GM12878 (cell line): Measurements from ENCODE around the gene LPGAT1. TPM values are rescaled to one million over a fixed set of nuclear protein-coding genes. Genes with fewer than 3 reads are reported as not detected.
A peak's percentile ranks its signal among the peaks of the same experiment; 100 is the strongest.

ENCODE experiments used
- ATAC-seq: fragments of 200-7000 bp; cut with Tn5 transposase; 3 replicates; pipeline ENCODE4 v1.9.1; 2020; ENCODE audit warnings: mild to moderate bottlenecking, moderate library complexity
- BruUV-seq: library from RNA; stranded (reverse); fragments of 400-500 nt; replicated peaks from 2 replicates; lab custom pipeline; 2021; lab: Mats Ljungman, UMichigan
- CTCF ChIA-PET: fragments of 300-600 bp; sonication (Branson Sonifier 250); formaldehyde crosslinking; extraction: SDS; loops from one replicate; lab custom pipeline; 2021; ENCODE audit warnings: inconsistent platforms; lab: Yijun Ruan, JAX
- POLR2A ChIA-PET: fragments of 350-600 bp; formaldehyde crosslinking; extraction: SDS; loops from one replicate; lab custom pipeline; 2021; ENCODE audit warnings: inconsistent platforms; lab: Charles Lee
- RAD21 ChIA-PET: fragments of 300-600 bp; sonication (Branson Sonifier 250); formaldehyde crosslinking; loops from one replicate; lab custom pipeline; 2023; ENCODE audit warnings: antibody characterized with exemption; ENCODE audit not compliant: unreplicated experiment; lab: Charles Lee
- SMC1A ChIA-PET: fragments of 300-600 bp; sonication (Branson Sonifier 250); formaldehyde crosslinking; loops from one replicate; lab custom pipeline; 2023; ENCODE audit not compliant: unreplicated experiment, uncharacterized antibody; lab: Charles Lee
- DNase-seq: peaks from one replicate; pipeline ENCODE4 v3.0.0-alpha.2; 2011; ENCODE audit warnings: low read depth, low spot score
- FAIRE-seq: peaks from 3 replicates; lab custom pipeline; 2011; peaks lifted over from hg19 to GRCh38; lab: Jason Lieb, UNC
- H2AFZ ChIP-seq: 2 replicates; pipeline ENCODE4 v1.6.0; 2011; ENCODE audit warnings: low read depth, low read length, control low read depth; ENCODE audit not compliant: control insufficient read depth
- H3K27ac ChIP-seq: 2 replicates; pipeline ENCODE4 v1.5.1; 2011; ENCODE audit warnings: control low read depth; ENCODE audit not compliant: control insufficient read depth, insufficient read depth
- H3K27me3 ChIP-seq, 2 experiments: replicated peaks in 1 of 2; 2 replicates each; pipeline versions ENCODE4 v1.6.0 to v1.6.1; 2011; ENCODE audit warnings: low read length in 1 of 2; ENCODE audit not compliant: control insufficient read depth in 2 of 2, insufficient read depth in 2 of 2
- H3K36me3 ChIP-seq, 2 experiments: 2 replicates each; pipeline ENCODE4 v1.5.1; 2011; ENCODE audit warnings: low read length in 1 of 2; ENCODE audit not compliant: control insufficient read depth in 2 of 2, insufficient read depth in 2 of 2
- H3K4me1 ChIP-seq: 2 replicates; pipeline ENCODE4 v1.6.1; 2011; ENCODE audit warnings: mild to moderate bottlenecking, low read length, moderate library complexity, mixed read lengths; ENCODE audit not compliant: control insufficient read depth, insufficient read depth
- H3K4me2 ChIP-seq: 2 replicates; pipeline ENCODE4 v1.6.0; 2011; ENCODE audit warnings: control low read depth; ENCODE audit not compliant: control insufficient read depth, insufficient read depth
- H3K4me3 ChIP-seq: fragments of 200-600 bp; sonication (generic); 2 replicates; pipeline ENCODE4 v1.5.1; 2016
- H3K79me2 ChIP-seq: 2 replicates; pipeline ENCODE4 v1.6.0; 2011; ENCODE audit warnings: low read length; ENCODE audit not compliant: control insufficient read depth, insufficient read depth
- H3K9ac ChIP-seq: 2 replicates; pipeline ENCODE4 v1.8.0; 2011; ENCODE audit warnings: low read length, control low read depth, mixed read lengths; ENCODE audit not compliant: control insufficient read depth, insufficient read depth
- H3K9me3 ChIP-seq: replicated peaks from 3 replicates; pipeline ENCODE4 v1.5.1; 2011; ENCODE audit warnings: mild to moderate bottlenecking, low read length; ENCODE audit not compliant: control insufficient read depth, insufficient read depth
- H4K20me1 ChIP-seq: 2 replicates; pipeline ENCODE4 v1.6.0; 2011; ENCODE audit not compliant: control insufficient read depth, insufficient read depth
- BACH1 ChIP-seq: fragments of 450-650 bp; IDR thresholded peaks from 2 replicates; pipeline ENCODE4 v1.6.1; 2017; ENCODE audit warnings: mild to moderate bottlenecking, borderline replicate concordance
- CBX3 ChIP-seq: fragments of 200-600 bp; sonication (generic); IDR thresholded peaks from 2 replicates; pipeline ENCODE4 v1.6.1; 2016; ENCODE audit warnings: low read depth, borderline replicate concordance
- DPF2 ChIP-seq: fragments of 450-650 bp; IDR thresholded peaks from 2 replicates; pipeline ENCODE4 v1.6.1; 2017; ENCODE audit warnings: mild to moderate bottlenecking
- E2F4 ChIP-seq: IDR thresholded peaks from 2 replicates; pipeline ENCODE4 v1.6.1; 2012; ENCODE audit warnings: low read depth, low read length, improper control_type of control experiment
- ETV6 ChIP-seq, 2 experiments: fragments of 450-650 bp in 1 of 2; IDR thresholded peaks in 1 of 2; conservative IDR thresholded peaks in 1 of 2; 2 replicates each; pipeline ENCODE4 v1.6.1; 2014; ENCODE audit warnings: antibody characterized with exemption in 1 of 2, borderline replicate concordance in 1 of 2, low read depth in 1 of 2, mild to moderate bottlenecking in 1 of 2, moderate library complexity in 1 of 2
- FOXM1 ChIP-seq: IDR thresholded peaks from 2 replicates; pipeline ENCODE4 v1.6.1; 2012; ENCODE audit warnings: low read depth, mild to moderate bottlenecking, inconsistent platforms, low read length, moderate library complexity
- KDM1A ChIP-seq: fragments of 200-600 bp; sonication (generic); IDR thresholded peaks from 2 replicates; pipeline ENCODE4 v1.6.1; 2016; ENCODE audit warnings: borderline replicate concordance
- MXI1 ChIP-seq: fragments of 150-350 bp; IDR thresholded peaks from 2 replicates; pipeline ENCODE4 v1.6.1; 2011; ENCODE audit warnings: low read depth, mild to moderate bottlenecking, inconsistent platforms, low read length, improper control_type of control experiment
- POLR2A ChIP-seq: IDR thresholded peaks from 2 replicates; pipeline ENCODE4 v1.6.1; 2011; ENCODE audit warnings: low read depth, mild to moderate bottlenecking, low read length
- RB1 ChIP-seq: fragments of 450-650 bp; formaldehyde crosslinking; IDR thresholded peaks from 2 replicates; pipeline ENCODE4 v1.6.1; 2017; ENCODE audit warnings: mild to moderate bottlenecking, borderline replicate concordance
- SPI1 ChIP-seq: IDR thresholded peaks from 2 replicates; pipeline ENCODE4 v1.6.1; 2011; ENCODE audit warnings: low read depth, mild to moderate bottlenecking, low read length, moderate library complexity, borderline replicate concordance; ENCODE audit not compliant: insufficient read depth
- ZBED1 ChIP-seq: IDR thresholded peaks from 2 replicates; pipeline ENCODE4 v1.6.1; 2016; ENCODE audit warnings: borderline replicate concordance
- ZNF622 ChIP-seq: fragments of 450-650 bp; IDR thresholded peaks from 2 replicates; pipeline ENCODE4 v1.6.1; 2017; ENCODE audit warnings: mild to moderate bottlenecking, inconsistent platforms
- WGBS: methylation state at CpG from one replicate; pipeline ENCODE4 v1.1.6; 2016; ENCODE audit warnings: low lambda C conversion rate; ENCODE audit not compliant: insufficient replicate concordance, insufficient coverage; ENCODE audit errors: missing lambda C conversion rate; 5-methylcytosine and 5-hydroxymethylcytosine counted together
- in situ Hi-C: fragments of 300-500 bp; cut with MboI; formaldehyde crosslinking; loops from 9 replicates; pipeline ENCODE4 v1.14.3; 2018; ENCODE audit warnings: mixed read lengths
- intact Hi-C: fragments of 100-400 bp; cut with micrococcal nuclease; formaldehyde crosslinking; loops from one replicate; pipeline ENCODE4 v1.14.2; 2022; ENCODE audit not compliant: unreplicated experiment
- polyA plus RNA-seq, 11 experiments: library from polyadenylated mRNA; depleted of rRNA in 4 of 11; unstranded in 6 of 11; stranded (reverse) in 5 of 11; fragments of >200 nt; fragmentation: Nextera tagmentation in 4 of 11; fragmentation: Illumina TruSeq in 1 of 11; extraction: Ambion mirVana in 4 of 11; extraction: Trizol in 1 of 11; gene quantifications; 1 replicate in 1 of 11; 2 replicates in 10 of 11; pipeline versions ENCODE4 v1.2.1 to v1.2.3, GENCODE V29; 2011 to 2016; ENCODE audit warnings: inconsistent platforms in 2 of 11, missing spikeins in 2 of 11, low read depth in 1 of 11
- total RNA-seq, 4 experiments: library from RNA; depleted of rRNA in 3 of 4; stranded (reverse); fragments of >200 nt in 3 of 4; fragmentation: Illumina TruSeq in 1 of 4; extraction: Trizol in 1 of 4; gene quantifications; 2 replicates each; pipeline versions ENCODE4 v1.2.1 to v1.2.3, GENCODE V29; 2013 to 2021
- TF ChIP-seq, protein P1 (sequence below): fragments of 450-650 bp; IDR thresholded peaks from 2 replicates; pipeline ENCODE4 v1.6.1; 2017; ENCODE audit warnings: borderline replicate concordance

Gene LPGAT1
- total and polyA plus RNA-seq, 10 of the 15 experiments (the other 5 are each of a cell fraction or from before 2014, with no cell fraction given): 5.8 to 40.6 (median 19.2) TPM

- Histone ChIP-seq H3K9ac (no peak overlapping the region), H3K4me2 (no peak overlapping the region), H3K27me3 (no peaks in the 10 kb centered on the region), H4K20me1 (no peaks in the 10 kb centered on the region), H3K36me3 (peaks cover 0 to 7% of the 10 kb centered on the region in 2 experiments), H3K79me2 (no peaks in the 10 kb centered on the region), H3K9me3 (no peaks in the 10 kb centered on the region; the same call in 2 of the 3 replicates), H3K4me1 (no peaks in the 10 kb centered on the region)
- no peak for DNase-seq
- intact Hi-C loops: no loop called here
- BruUV-seq: no TSS peak
- in situ Hi-C loops: no loop called here
- no peak for ATAC-seq
- ChIA-PET RAD21 (interaction anchor here (0.7 to 2.0 kb wide), 8 partner anchors 8 to 299 kb away, joined by 3 to 9 read pairs (median 3); no protein-coding TSS in a partner anchor), SMC1A (interaction anchor here (0.7 to 2.1 kb wide), 10 partner anchors 8 to 80 kb away, joined by 3 to 9 read pairs (median 4); no protein-coding TSS in a partner anchor)
- FAIRE-seq: peak; percentile 44
- TF ChIP-seq BACH1: no peak
- peak; percentile 57; the same call in 1 of the 2 replicates for TF ChIP-seq SPI1
- no peak for TF ChIP-seq ZBED1
- TF ChIP-seq KDM1A: no peak
- TF ChIP-seq, all 136 proteins: peak for 1
- ChIA-PET POLR2A (interaction anchor here (0.5 to 1.5 kb wide), 3 partner anchors 9 to 173 kb away, joined by 3 to 5 read pairs (median 5); no protein-coding TSS in a partner anchor), CTCF (interaction anchor here (0.8 to 1.5 kb wide), 5 partner anchors 18 to 274 kb away, joined by 3 to 7 read pairs (median 4); partner anchors contain the start of genes DTL and INTS7)
- no peak overlapping the region for H3K4me3 ChIP-seq
- H3K27ac ChIP-seq: no peak overlapping the region
- no peak overlapping the region for H2AFZ ChIP-seq
Observed at GRCh38 chr1:211761400-211761799, 69.2 kb downstream of the LPGAT1 start.

GRCh38 chr1:211756471-211757020 lies 74.0 kb downstream of the LPGAT1 start:
- CTCF ChIA-PET: interaction anchor here (0.6 to 1.0 kb wide), 2 partner anchors 79 to 682 kb away, joined by 3 to 4 read pairs; no protein-coding TSS in a partner anchor
- H3K79me2 ChIP-seq: no peaks in the 10 kb centered on the region
- POLR2A ChIA-PET: no interaction called here
- no peak for FAIRE-seq
- no peak overlapping the region for H3K27ac ChIP-seq
- H3K36me3 ChIP-seq: peaks cover 0 to 3% of the 10 kb centered on the region in 2 experiments; a peak in 2 of 4 replicates
- no peaks in the 10 kb centered on the region; the same call in 2 of the 3 replicates for H3K9me3 ChIP-seq
- H3K4me3 ChIP-seq: no peak overlapping the region
- intact Hi-C loops (no loop called here), in situ Hi-C loops (no loop called here)
- 94% methylated on average over 7 of the region's 7 CpGs for WGBS
- no peak overlapping the region for H2AFZ ChIP-seq
- no peak for DNase-seq
- H3K27me3 ChIP-seq: no peaks in the 10 kb centered on the region
- RAD21 ChIA-PET: interaction anchor here (0.9 kb wide), 1 partner anchor 183 kb away, joined by 3 read pairs; no protein-coding TSS in a partner anchor
- H3K9ac ChIP-seq: no peak overlapping the region
- no peaks in the 10 kb centered on the region for H4K20me1 ChIP-seq
- no peak for TF ChIP-seq CBX3
- no peak for TF ChIP-seq FOXM1
- TF ChIP-seq, protein P1, sequence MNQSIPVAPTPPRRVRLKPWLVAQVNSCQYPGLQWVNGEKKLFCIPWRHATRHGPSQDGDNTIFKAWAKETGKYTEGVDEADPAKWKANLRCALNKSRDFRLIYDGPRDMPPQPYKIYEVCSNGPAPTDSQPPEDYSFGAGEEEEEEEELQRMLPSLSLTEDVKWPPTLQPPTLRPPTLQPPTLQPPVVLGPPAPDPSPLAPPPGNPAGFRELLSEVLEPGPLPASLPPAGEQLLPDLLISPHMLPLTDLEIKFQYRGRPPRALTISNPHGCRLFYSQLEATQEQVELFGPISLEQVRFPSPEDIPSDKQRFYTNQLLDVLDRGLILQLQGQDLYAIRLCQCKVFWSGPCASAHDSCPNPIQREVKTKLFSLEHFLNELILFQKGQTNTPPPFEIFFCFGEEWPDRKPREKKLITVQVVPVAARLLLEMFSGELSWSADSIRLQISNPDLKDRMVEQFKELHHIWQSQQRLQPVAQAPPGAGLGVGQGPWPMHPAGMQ: no peak
- no peak for TF ChIP-seq E2F4
- TF ChIP-seq ZNF622: no peak
- TF ChIP-seq MXI1: no peak
- no peak for TF ChIP-seq ETV6 (conservative IDR thresholded peaks at IDR 0.05 in 1 of 2, IDR thresholded peaks at IDR 0.05 in 1 of 2; ENCODE audit: borderline replicate concordance in 1 of 2, low read depth in 1 of 2)
- no peak for TF ChIP-seq POLR2A
- no peak for TF ChIP-seq RB1
- TF ChIP-seq DPF2: no peak
- TF ChIP-seq, all 136 proteins: peak for 0
- ATAC-seq: no peak
- Histone ChIP-seq H3K4me2 (no peak overlapping the region), H3K4me1 (peaks cover 3% of the 10 kb centered on the region; the same call in 1 of the 2 replicates)
- no TSS peak for BruUV-seq
- SMC1A ChIA-PET: interaction anchor here (0.7 to 1.2 kb wide), 3 partner anchors 13 to 178 kb away, joined by 3 to 5 read pairs (median 4); no protein-coding TSS in a partner anchor
